ENCODE measurements around the gene SIX3. TPM values are rescaled to one million over a fixed set of nuclear protein-coding genes. Genes with fewer than 3 reads are reported as not detected.

The SIX3 gene
- polyA plus RNA-seq, 1 of the 3 experiments (the other 2 are of a cell fraction): 0.58 TPM

GRCh38 chr2:44909831-44910230 is 31.7 kb upstream of the SIX3 start:
- POLR2A ChIA-PET: no interaction called here
- CTCF ChIA-PET: interaction anchor here (1.2 kb wide), 1 partner anchor 10 kb away, joined by 4 read pairs; no protein-coding TSS in a partner anchor
- Histone ChIP-seq H3K4me2 (no peak overlapping the region), H3K4me3 (ENCODE audit: low read depth in 2 of 2, low read length in 1 of 2) (no peak overlapping the region), H2AFZ (ENCODE audit: low read depth) (no peak overlapping the region), H3K36me3 (replicated peaks in 1 of 2; ENCODE audit: control insufficient read depth in 1 of 2, insufficient read depth in 2 of 2, low read length in 1 of 2) (no peaks in the 10 kb centered on the region), H3K79me2 (ENCODE audit: insufficient read depth) (no peaks in the 10 kb centered on the region), H3K27ac (ENCODE audit: low read depth in 2 of 2, low read length in 1 of 2) (no peak overlapping the region), H3K27me3 (ENCODE audit: insufficient read depth) (no peaks in the 10 kb centered on the region; the same call in 1 of the 2 replicates), H3F3A (replicated peaks; ENCODE audit: insufficient read depth) (no peaks in the 10 kb centered on the region), H3K9me3 (peaks cover 5% of the 10 kb centered on the region; the same call in 1 of the 2 replicates), H4K20me1 (ENCODE audit: insufficient read depth) (no peaks in the 10 kb centered on the region), H3K9ac (no peak overlapping the region), H3K4me1 (ENCODE audit: control insufficient read depth in 1 of 2, insufficient read depth in 2 of 2, low read depth in 1 of 2, low read length in 1 of 2) (peaks cover 0 to 6% of the 10 kb centered on the region in 2 experiments; a peak in 1 of 4 replicates), H3K9me2 (no peaks in the 10 kb centered on the region)
- WGBS (ENCODE audit: low lambda C conversion rate): 44% methylated on average over 1 of the region's 1 CpG
- no peak for DNase-seq
- TF ChIP-seq FOSL2 (IDR thresholded peaks at IDR 0.05; ENCODE audit: borderline replicate concordance, low read depth): no peak
- TF ChIP-seq REST (IDR thresholded peaks at IDR 0.05; ENCODE audit: low read depth, low read length): no peak
- no peak for TF ChIP-seq NRF1 (IDR thresholded peaks at IDR 0.05; ENCODE audit: low read depth, low read length)
- TF ChIP-seq RCOR1 (IDR thresholded peaks at IDR 0.05; ENCODE audit: low read length): no peak
- no peak for TF ChIP-seq FOXM1 (IDR thresholded peaks at IDR 0.05; ENCODE audit: low read depth)
- no peak for TF ChIP-seq CHD2 (IDR thresholded peaks at IDR 0.05; ENCODE audit: low read length, partially characterized antibody)
- TF ChIP-seq RXRA (IDR thresholded peaks at IDR 0.05; ENCODE audit: borderline replicate concordance, low read depth): no peak
- no peak for TF ChIP-seq NFIC (IDR thresholded peaks at IDR 0.05; ENCODE audit: borderline replicate concordance)
- TF ChIP-seq GABPA (IDR thresholded peaks at IDR 0.05; ENCODE audit: low read depth): no peak
- no peak for TF ChIP-seq YY1 (IDR thresholded peaks at IDR 0.05; ENCODE audit: low read depth)
- TF ChIP-seq PBX3 (IDR thresholded peaks at IDR 0.05): no peak
- no peak for TF ChIP-seq TAF1 (IDR thresholded peaks at IDR 0.05; ENCODE audit: borderline replicate concordance, low read depth, low read length)

- no peak overlapping the region for H2AFZ ChIP-seq (ENCODE audit: low read depth)
- 31% methylated on average over 5 of the region's 5 CpGs for WGBS (ENCODE audit: low lambda C conversion rate)
- peaks cover 0 to 2% of the 10 kb centered on the region in 2 experiments; a peak in 1 of 4 replicates for H3K4me1 ChIP-seq (ENCODE audit: control insufficient read depth in 1 of 2, insufficient read depth in 2 of 2, low read depth in 1 of 2, low read length in 1 of 2)
- H3K79me2 ChIP-seq (ENCODE audit: insufficient read depth): no peaks in the 10 kb centered on the region
- no peaks in the 10 kb centered on the region; the same call in 1 of the 2 replicates for H3K27me3 ChIP-seq (ENCODE audit: insufficient read depth)
- H3K9me3 ChIP-seq: peaks cover 5% of the 10 kb centered on the region; the same call in 1 of the 2 replicates
- no peaks in the 10 kb centered on the region for H3F3A ChIP-seq (replicated peaks; ENCODE audit: insufficient read depth)
- H3K9ac ChIP-seq: no peak overlapping the region
- no peaks in the 10 kb centered on the region for H3K36me3 ChIP-seq (replicated peaks in 1 of 2; ENCODE audit: control insufficient read depth in 1 of 2, insufficient read depth in 2 of 2, low read length in 1 of 2)
- ChIA-PET POLR2A (no interaction called here), CTCF (no interaction called here)
- no peaks in the 10 kb centered on the region for H3K9me2 ChIP-seq
- TF ChIP-seq TAF1 (IDR thresholded peaks at IDR 0.05; ENCODE audit: borderline replicate concordance, low read depth, low read length): no peak
- TF ChIP-seq EP300 (IDR thresholded peaks at IDR 0.05; ENCODE audit: borderline replicate concordance in 1 of 2, low read depth in 1 of 2, low read length in 1 of 2): no peak
- no peaks in the 10 kb centered on the region for H4K20me1 ChIP-seq (ENCODE audit: insufficient read depth)
- no peak for DNase-seq
- no peak overlapping the region for H3K27ac ChIP-seq (ENCODE audit: low read depth in 2 of 2, low read length in 1 of 2)
- no peak overlapping the region for H3K4me2 ChIP-seq
- H3K4me3 ChIP-seq (ENCODE audit: low read depth in 2 of 2, low read length in 1 of 2): no peak overlapping the region
These were observed 28.8 kb upstream of the SIX3 start for GRCh38 chr2:44912660-44913059.
